ENCODE measurements around the gene DISP2.

The DISP2 gene

GRCh38 chr15:40357246-40357645 lies 773 bp upstream of the DISP2 start:
- H3K27ac ChIP-seq, result no peak overlapping the region
- no peak for DNase-seq (ENCODE audit: low read depth, low spot score)

- no peak for DNase-seq (ENCODE audit: low read depth, low spot score)
- no peak overlapping the region for H3K27ac ChIP-seq
Measured at GRCh38 chr15:40358471-40359353, 693 bp downstream of the DISP2 start.

GRCh38 chr15:40360015-40360414 lies 2.0 kb downstream of the DISP2 start:
- DNase-seq (ENCODE audit: low read depth, low spot score), result no peak
- no peak overlapping the region for H3K27ac ChIP-seq

- no peak for DNase-seq (ENCODE audit: low read depth, low spot score)
- no peak overlapping the region for H3K27ac ChIP-seq
Measured at GRCh38 chr15:40361640-40362039, 3.6 kb downstream of the DISP2 start.

- no peak for DNase-seq (ENCODE audit: low read depth, low spot score)
- no peak overlapping the region for H3K27ac ChIP-seq
Measured at GRCh38 chr15:40363611-40364010, 5.6 kb downstream of the DISP2 start.

GRCh38 chr15:40364251-40364650 lies 6.2 kb downstream of the DISP2 start:
- DNase-seq (ENCODE audit: low read depth, low spot score), result no peak
- H3K27ac ChIP-seq, result no peak overlapping the region

- DNase-seq (ENCODE audit: low read depth, low spot score), result no peak
- H3K27ac ChIP-seq, result no peak overlapping the region
Measured at GRCh38 chr15:40365016-40365415, 7.0 kb downstream of the DISP2 start.

GRCh38 chr15:40365624-40366456 lies 7.8 kb downstream of the DISP2 start:
- no peak for DNase-seq (ENCODE audit: low read depth, low spot score)
- H3K27ac ChIP-seq, result no peak overlapping the region

GRCh38 chr15:40366457-40367370 lies 8.7 kb downstream of the DISP2 start:
- no peak overlapping the region for H3K27ac ChIP-seq
- no peak for DNase-seq (ENCODE audit: low read depth, low spot score)

GRCh38 chr15:40367371-40367685 lies 9.3 kb downstream of the DISP2 start:
- no peak overlapping the region for H3K27ac ChIP-seq
- DNase-seq (ENCODE audit: low read depth, low spot score), result no peak

GRCh38 chr15:40367686-40368611 lies 9.9 kb downstream of the DISP2 start:
- peak; percentile 59 for DNase-seq (ENCODE audit: low read depth, low spot score)
- H3K27ac ChIP-seq, result no peak overlapping the region

- H3K27ac ChIP-seq, result no peak overlapping the region
- no peak for DNase-seq (ENCODE audit: low read depth, low spot score)
Measured at GRCh38 chr15:40368719-40369473, 10.9 kb downstream of the DISP2 start.

- H3K27ac ChIP-seq, result no peak overlapping the region
- DNase-seq (ENCODE audit: low read depth, low spot score), result no peak
Measured at GRCh38 chr15:40369474-40369869, 11.5 kb downstream of the DISP2 start.

GRCh38 chr15:40369971-40370370 lies 12.0 kb downstream of the DISP2 start:
- H3K27ac ChIP-seq, result no peak overlapping the region
- DNase-seq (ENCODE audit: low read depth, low spot score), result no peak

GRCh38 chr15:40372981-40373380 lies 15.0 kb downstream of the DISP2 start:
- H3K27ac ChIP-seq, result peak overlapping the region; percentile 46
- DNase-seq (ENCODE audit: low read depth, low spot score), result no peak

- no peak for DNase-seq (ENCODE audit: low read depth, low spot score)
- no peak overlapping the region for H3K27ac ChIP-seq
Measured at GRCh38 chr15:40377606-40378005, 19.6 kb downstream of the DISP2 start.

GRCh38 chr15:40379374-40379773 lies 21.4 kb downstream of the DISP2 start:
- DNase-seq (ENCODE audit: low read depth, low spot score), result no peak
- H3K27ac ChIP-seq, result peak overlapping the region; percentile 89

GRCh38 chr15:40379853-40380252 lies 21.8 kb downstream of the DISP2 start:
- H3K27ac ChIP-seq, result peak overlapping the region; percentile 89
- DNase-seq (ENCODE audit: low read depth, low spot score), result peak; percentile 73

GRCh38 chr15:40380636-40381035 lies 22.6 kb downstream of the DISP2 start:
- peak overlapping the region; percentile 89 for H3K27ac ChIP-seq
- no peak for DNase-seq (ENCODE audit: low read depth, low spot score)

Data from epithelial cell of prostate (primary cell).